Sigmoid colon (tissue), 4 donors: ENCODE measurements around the gene NFIA.

ENCODE experiments used
- CTCF ChIP-seq, 4 experiments: fragments of 450-650 bp in 3 of 4; fragments of 200-600 bp in 1 of 4; IDR thresholded peaks; one replicate each; pipeline ENCODE4 v1.5.1; 2016 to 2019; ENCODE audit warnings: antibody characterized with exemption in 4 of 4, mild to moderate bottlenecking in 3 of 4, moderate library complexity in 2 of 4
- EP300 ChIP-seq, 4 donors: sonication (generic); formaldehyde crosslinking; IDR thresholded peaks; one replicate each; pipeline ENCODE4 v1.6.1; 2017; ENCODE audit warnings: antibody characterized with exemption in 4 of 4
- POLR2A ChIP-seq, 2 donors: fragments of 450-650 bp; IDR thresholded peaks; one replicate each; pipeline ENCODE4 v1.6.1; 2016; ENCODE audit warnings: antibody characterized with exemption in 2 of 2, mild to moderate bottlenecking in 2 of 2, moderate library complexity in 2 of 2
- POLR2AphosphoS5 ChIP-seq, 4 donors: sonication (generic); formaldehyde crosslinking; IDR thresholded peaks; one replicate each; pipeline ENCODE4 v1.6.1; 2017; ENCODE audit warnings: antibody characterized with exemption in 4 of 4

- TF ChIP-seq CTCF (IDR thresholded peaks at IDR 0.05): no peak
- no peak for TF ChIP-seq POLR2AphosphoS5 (IDR thresholded peaks at IDR 0.05)
- TF ChIP-seq POLR2A (IDR thresholded peaks at IDR 0.05): no peak
- TF ChIP-seq EP300 (IDR thresholded peaks at IDR 0.05): no peak
Measured at GRCh38 chr1:61370177-61370912, 288.0 kb downstream of the NFIA start.
